ENCODE results near the gene ZKSCAN4.

Gene ZKSCAN4

DNA sequence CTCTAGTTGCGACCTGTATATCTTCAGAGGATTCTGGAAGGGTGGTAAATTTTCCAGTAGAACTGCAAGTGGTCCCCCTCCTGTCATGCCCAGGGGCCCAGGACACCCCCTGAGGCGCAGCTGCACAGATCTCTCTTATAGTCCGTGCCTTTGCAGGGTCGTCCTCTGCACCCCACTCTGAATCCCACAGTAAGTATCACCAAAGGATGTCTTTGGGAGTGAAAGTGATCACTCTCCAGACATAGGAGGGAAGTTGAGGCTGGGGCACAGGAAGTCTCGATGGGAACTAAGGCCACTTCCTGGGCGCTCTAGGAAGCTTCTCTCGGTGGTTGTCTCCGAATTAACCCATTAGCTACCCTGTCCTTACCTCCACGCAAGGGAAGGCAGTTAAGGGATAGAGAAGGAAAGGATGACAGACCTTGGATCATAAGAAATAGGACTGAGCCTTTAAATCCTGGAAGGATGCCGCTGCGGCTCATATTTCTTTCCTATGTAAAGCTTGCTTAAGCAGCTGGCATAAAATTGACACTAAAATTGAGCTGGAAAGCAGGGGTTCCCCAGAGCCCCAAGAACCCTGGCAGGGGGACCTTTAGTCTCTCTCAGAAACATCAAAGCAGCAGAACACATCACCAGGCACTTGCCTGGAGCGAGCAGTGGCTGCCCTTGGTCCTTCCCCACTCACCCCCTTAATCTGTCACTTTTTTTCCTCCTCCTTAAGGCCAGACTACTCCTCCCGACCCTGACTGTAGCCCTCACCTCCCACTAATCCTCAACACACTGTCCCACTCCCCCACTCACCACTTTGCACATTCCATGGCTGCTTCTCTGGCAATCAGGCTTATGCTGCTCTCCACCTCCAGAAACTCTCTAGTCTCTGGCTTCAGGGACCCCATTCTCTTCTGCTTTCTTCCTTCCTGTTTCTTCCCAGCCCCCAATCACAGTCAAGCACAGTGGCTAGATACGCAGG lies at the start of gene ZKSCAN4:
ZKSCAN4 (minus strand) TSS at position 261 of the 967 bp plus-strand sequence. CDS start 289 bp downstream, outside the sequence.
- peak; percentile 75 for DNase-seq (ENCODE audit: low read depth)

GRCh38 chr6:28296520-28297060 lies 44.5 kb upstream of the ZKSCAN4 start:
- DNase-seq (ENCODE audit: low read depth) = no peak

DNA sequence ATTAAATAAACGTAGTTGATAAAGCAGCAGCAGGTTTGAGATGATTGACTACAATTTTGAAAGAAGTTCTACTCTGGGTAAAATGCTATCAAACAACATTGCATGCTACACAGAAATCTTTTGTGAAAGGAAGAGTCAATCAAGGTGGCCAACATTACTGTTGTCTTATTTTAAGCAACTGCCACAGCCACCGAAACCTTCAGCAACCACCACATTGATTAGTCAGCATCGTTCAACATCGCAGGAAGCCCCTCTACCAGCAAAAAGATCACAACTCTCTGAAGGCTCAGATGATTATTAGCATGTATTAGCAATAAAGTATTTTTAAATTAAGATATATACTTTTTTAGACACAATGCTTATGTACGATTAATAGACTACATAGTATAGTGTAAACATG lies 43.3 kb upstream of the ZKSCAN4 start:
- no peak for DNase-seq (ENCODE audit: low read depth)

GRCh38 chr6:28291573-28291972 lies 39.5 kb upstream of the ZKSCAN4 start:
- DNase-seq (ENCODE audit: low read depth) = no peak

DNA sequence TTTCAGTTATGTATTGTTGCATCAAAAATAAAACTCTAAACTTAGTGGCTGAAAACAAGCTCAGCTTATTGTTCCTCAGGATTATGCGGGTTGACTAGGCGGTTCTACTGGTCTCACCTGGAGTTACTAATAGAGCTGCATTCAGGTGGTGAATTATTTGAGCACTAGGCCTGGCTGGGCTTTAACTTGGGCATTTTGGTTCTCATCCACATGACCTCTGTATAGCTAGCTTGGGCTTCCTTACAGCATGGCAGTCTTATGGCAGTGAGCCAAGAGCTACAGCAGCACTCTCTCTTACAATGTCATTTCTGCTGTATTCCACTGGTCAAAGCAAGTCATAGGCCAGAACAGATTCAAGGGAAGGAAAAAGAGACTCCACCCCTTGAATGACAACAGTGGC lies 30.9 kb upstream of the ZKSCAN4 start:
- no peak for DNase-seq (ENCODE audit: low read depth)

DNA sequence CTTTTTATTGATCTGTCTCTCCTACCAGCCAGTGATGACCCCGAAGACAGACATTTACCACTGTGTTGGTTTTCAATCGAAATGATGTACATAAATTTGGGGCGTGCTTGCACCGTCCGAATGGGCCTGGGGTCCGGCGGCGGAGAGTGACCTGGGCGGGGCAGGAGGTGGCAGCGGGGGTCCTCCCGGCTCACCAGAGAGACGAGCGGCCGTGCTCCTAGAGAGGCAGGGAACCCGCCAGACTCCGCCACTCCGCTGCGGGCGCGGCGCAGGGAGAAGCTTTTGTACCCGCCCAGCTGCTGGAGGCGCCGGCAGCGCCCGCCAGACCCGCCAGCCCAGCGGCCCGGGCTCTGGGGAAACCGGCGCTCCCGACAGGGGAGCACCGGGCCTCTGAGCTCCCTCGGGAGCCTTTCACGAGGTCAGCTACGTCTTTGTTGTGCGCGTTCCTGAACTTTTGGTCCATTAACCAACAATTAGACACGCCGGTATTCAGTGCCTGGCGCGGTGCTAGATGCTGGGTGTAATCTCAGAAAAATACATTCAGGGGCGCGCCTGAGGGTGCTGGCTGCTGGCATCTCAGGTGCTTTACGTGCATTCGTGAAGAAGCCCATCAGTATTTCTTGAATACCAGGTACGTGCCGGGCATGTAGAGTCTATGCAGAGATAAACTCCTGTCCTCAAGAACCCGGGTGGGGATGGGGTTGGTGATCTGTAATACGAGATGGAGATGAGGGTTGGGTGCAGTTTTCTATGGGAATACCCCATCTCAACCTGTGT lies 29.4 kb upstream of the ZKSCAN4 start, which contains the start of gene PGBD1:
PGBD1 (plus strand) TSS at position 285 of the 777 bp plus-strand sequence. CDS start 2,242 bp downstream, outside the sequence.
- DNase-seq (ENCODE audit: low read depth) = peak; percentile 20

GRCh38 chr6:28280595-28281287 lies 28.7 kb upstream of the ZKSCAN4 start:
- DNase-seq (ENCODE audit: low read depth) = no peak

GRCh38 chr6:28277746-28278145 lies 25.7 kb upstream of the ZKSCAN4 start:
- DNase-seq (ENCODE audit: low read depth) = no peak

DNA sequence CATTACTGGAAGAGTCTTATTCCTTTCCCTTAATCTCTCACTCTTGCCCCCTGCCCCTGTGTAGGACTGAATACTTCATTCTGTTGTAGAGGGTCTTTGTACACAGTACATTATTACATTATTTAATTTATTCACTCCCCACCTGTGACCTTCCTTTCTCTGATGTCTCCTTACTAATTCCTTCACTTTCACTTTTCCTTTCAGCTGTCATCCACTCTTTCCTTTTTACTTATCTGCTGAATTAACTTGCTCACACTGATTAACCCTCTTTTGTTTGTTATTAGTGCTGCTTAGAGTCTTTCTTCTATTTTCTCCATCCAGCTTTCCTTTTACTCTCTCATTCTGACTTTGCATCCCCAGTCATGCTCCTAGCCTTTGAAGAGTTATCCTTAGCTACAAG lies 22.8 kb upstream of the ZKSCAN4 start:
- DNase-seq (ENCODE audit: low read depth) = no peak

DNA sequence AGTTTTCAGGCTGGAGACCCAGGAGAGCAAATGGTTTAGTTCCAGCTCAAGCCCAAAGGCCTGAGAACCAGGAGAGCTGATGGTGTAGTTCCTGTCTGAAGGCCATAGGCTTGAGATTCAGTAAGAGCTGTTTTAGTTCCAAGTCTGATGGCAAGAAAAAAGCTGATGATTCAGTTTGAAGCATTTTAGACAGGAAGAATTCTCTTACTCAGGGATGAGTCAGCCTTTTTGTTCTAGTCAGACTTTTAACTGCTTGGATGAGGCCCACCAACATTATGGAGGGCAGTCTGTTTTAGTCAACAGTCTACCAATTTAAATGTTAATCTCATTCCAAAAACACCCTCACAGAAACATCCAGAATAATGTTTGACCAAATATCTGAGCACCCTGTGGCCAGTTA lies 17.4 kb upstream of the ZKSCAN4 start:
- DNase-seq (ENCODE audit: low read depth) = no peak

GRCh38 chr6:28267695-28268059 lies 15.6 kb upstream of the ZKSCAN4 start:
- no peak for DNase-seq (ENCODE audit: low read depth)

DNA sequence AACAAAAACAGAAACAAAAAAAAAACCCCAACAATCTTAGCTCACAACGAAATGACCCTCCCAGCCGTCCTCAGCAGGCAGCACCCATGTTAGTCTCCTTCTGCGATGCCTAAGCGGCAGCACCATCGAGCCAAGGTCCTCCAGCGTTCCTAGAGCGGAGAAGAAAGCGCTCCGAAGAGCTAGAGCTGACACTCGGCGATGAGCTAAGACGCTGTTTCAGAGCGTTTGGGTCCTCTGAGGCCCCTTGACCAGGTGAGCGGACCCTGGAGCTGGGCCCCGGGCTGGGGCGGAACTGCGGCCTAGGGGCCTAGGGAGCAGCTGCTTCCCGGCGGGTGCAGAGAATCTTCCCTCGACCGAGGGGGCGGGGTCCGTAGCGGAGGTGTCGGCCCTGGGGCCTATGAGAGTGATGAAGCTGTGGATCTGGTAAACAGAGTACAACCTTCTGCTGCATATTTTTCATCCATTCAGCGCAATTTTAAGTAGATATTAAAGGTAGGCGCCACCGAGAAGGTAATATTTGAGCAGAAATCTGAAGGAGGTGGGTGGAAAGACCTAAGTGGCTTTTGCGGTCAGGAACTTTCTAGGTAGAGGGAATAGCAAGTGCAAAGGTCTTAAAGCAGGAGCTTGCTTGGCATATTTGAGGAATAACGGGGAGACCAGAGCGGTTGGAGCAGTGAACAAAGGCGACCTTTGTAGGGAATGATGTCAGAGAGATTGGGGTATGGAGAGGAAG lies 15.1 kb upstream of the ZKSCAN4 start, which contains the start of gene ZSCAN26:
ZSCAN26 (plus strand) TSS at position 182 of the 733 bp plus-strand sequence. CDS start 4,777 bp downstream, outside the sequence.
- DNase-seq (ENCODE audit: low read depth) = peak; percentile 79

DNA sequence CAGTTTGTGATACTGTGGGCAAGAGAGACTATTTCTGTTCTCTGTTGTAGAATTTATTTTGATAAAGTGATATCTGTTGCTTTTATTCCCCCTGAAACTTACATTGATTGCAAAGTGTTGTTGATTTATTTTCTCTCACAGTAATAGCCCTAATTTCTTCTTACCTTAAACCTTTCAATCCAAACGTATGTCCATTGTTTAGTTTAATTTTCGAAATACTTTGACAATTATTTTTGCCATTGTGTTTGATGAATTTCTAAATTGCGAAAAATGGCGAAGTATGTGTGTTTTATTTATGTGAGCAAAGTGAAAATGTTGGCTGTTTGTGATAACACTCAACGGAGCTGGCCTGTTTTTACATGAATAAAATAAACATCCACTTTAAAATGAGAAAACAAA lies 14.5 kb upstream of the ZKSCAN4 start:
- DNase-seq (ENCODE audit: low read depth) = no peak

DNA sequence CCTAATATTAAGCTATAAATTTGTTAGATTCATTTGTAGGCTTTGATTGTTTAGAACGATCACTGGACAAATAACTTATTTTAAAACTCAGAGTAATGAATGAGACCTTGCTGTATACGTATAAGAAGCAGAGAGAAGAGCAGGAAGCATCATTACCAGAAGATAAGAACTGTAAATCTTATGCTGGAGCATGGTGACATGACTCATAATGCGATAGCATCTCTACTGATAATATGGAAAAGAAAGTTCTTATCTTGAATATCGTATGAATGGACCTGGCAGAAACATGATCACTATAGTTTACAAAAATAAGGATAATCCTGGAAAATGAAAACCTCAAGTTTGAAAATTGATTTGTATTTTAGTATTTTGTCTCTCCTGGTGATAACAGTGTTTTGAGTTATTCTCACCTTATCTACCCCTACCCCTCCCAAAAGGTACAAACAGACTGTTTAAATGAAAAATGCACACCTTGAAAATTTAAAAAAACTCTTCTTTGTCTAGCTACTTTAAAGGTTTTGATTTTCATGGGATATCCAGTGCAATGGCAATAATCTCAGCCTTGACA lies 12.8 kb upstream of the ZKSCAN4 start:
- no peak for DNase-seq (ENCODE audit: low read depth)

DNA sequence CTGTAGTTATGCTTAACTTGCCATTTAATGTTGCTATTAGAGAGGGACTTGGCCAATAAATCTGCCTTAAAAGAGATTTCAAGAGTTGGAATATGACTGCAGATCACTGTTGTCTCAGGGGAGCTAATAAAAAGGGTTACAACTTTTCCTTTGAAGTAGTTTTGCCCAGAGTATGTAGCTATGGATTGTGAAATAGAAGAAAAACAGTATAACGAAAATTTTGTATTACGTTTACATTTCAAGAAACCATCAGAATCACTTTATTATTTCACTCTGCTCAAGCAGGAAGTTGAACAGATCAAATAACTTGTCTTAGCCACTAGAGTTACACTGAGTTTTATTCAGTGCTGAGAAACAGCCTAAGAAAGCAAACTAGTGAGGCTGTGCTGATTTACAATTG lies 11.9 kb upstream of the ZKSCAN4 start:
- DNase-seq (ENCODE audit: low read depth) = no peak

GRCh38 chr6:28258877-28259777 lies 7.1 kb upstream of the ZKSCAN4 start, which contains the start of gene NKAPL:
TSS of gene NKAPL (plus strand) at chr6:28259297. CDS start at chr6:28259372, 75 bp downstream.
- peak; percentile 46 for DNase-seq (ENCODE audit: low read depth)

DNA sequence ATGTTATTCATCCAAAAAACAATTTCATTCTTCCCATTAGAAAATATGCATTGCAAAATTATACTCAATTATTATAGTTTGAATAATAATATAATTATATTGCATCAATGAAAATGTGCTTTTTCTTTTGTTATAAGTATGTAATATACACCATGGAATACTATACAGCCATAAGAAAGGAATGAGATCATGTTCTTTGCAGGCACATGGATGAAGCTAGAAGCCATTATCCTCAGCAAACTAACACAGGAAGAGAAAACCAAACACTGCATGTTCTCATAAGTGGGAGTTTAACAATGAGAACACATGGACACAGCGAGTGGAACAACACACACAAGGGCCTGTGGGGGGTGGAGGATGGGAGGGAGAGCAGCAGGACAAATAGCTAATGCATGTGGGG lies 5.0 kb upstream of the ZKSCAN4 start:
- no peak for DNase-seq (ENCODE audit: low read depth)

- DNase-seq (ENCODE audit: low read depth) = no peak
Observed at GRCh38 chr6:28254121-28254519, 2.1 kb upstream of the ZKSCAN4 start.

DNA sequence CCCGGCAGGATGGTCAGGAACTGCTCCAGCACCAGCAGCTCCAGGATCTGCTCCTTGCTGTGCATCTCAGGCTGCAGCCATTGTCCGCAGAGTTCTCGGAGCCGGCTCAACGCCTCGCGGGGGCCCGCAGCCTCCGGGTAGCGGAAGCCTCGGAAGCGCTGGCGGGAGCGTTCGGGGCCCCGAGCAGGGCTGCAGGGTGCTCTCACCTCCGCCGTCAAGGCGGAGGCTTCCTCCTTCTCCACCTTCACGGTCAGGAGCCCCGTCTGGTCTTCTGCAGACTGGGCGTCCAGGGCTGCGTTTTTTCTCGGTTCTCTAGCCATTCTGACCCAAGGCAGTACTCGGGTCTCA lies 434 bp downstream of the ZKSCAN4 start:
- no peak for DNase-seq (ENCODE audit: low read depth)

GRCh38 chr6:28250747-28251146 lies 1.3 kb downstream of the ZKSCAN4 start:
- DNase-seq (ENCODE audit: low read depth) = no peak

Measured in activated gamma-delta T cell treated with anti-CD3 and anti-CD28 coated beads, Interleukin-2, amount 50 U/mL, for 16 hours (primary cell).